Activated CD4-positive, alpha-beta T cell treated with anti-CD3 and anti-CD28 coated beads, Interleukin-2, amount 10 ng/mL, durations not matched to agents 7 days and 5 days (primary cell): ENCODE measurements around the gene OTX2. TPM values are rescaled to one million over a fixed set of nuclear protein-coding genes. Genes with fewer than 3 reads are reported as not detected.

Experiments used
- CTCF ChIA-PET: fragments of 350-600 bp; sonication (Branson Sonifier 250); formaldehyde crosslinking; loops from one replicate; lab custom pipeline; 2021; ENCODE audit warnings: antibody characterized with exemption; lab: Charles Lee
- POLR2A ChIA-PET: fragments of 350-600 bp; sonication (Branson Sonifier 250); formaldehyde crosslinking; loops from one replicate; lab custom pipeline; 2021; ENCODE audit warnings: antibody characterized with exemption; lab: Charles Lee
- DNase-seq: peaks from one replicate; pipeline ENCODE4 v3.0.0-alpha.2; 2020
- H3K27ac Mint-ChIP-seq: one replicate; pipeline ENCODE4 v1.8.0; 2021; ENCODE audit warnings: mild to moderate bottlenecking, moderate library complexity, mixed read lengths
- H3K27me3 Mint-ChIP-seq: one replicate; pipeline ENCODE4 v1.8.0; 2021; ENCODE audit warnings: mixed read lengths
- H3K36me3 Mint-ChIP-seq: one replicate; pipeline ENCODE4 v1.8.0; 2021; ENCODE audit warnings: low read depth, mixed read lengths
- H3K4me1 Mint-ChIP-seq: one replicate; pipeline ENCODE4 v1.8.0; 2021; ENCODE audit warnings: mixed read lengths
- H3K4me3 Mint-ChIP-seq: one replicate; pipeline ENCODE4 v1.8.0; 2021; ENCODE audit warnings: mild to moderate bottlenecking, moderate library complexity, mixed read lengths
- H3K9me3 Mint-ChIP-seq: one replicate; pipeline ENCODE4 v1.8.0; 2021; ENCODE audit warnings: mixed read lengths
- total RNA-seq, 2 experiments: library from RNA; stranded (reverse); gene quantifications; one replicate each; pipeline ENCODE4 v1.2.3, GENCODE V29; 2021

Gene OTX2
- total RNA-seq, 2 experiments from 2014 or later = not detected

- no peak for DNase-seq
- no peaks in the 10 kb centered on the region for H3K9me3 Mint-ChIP-seq
- POLR2A ChIA-PET = no interaction called here
- H3K4me1 Mint-ChIP-seq = no peaks in the 10 kb centered on the region
- CTCF ChIA-PET = no interaction called here
- peaks cover 37% of the 10 kb centered on the region for H3K27me3 Mint-ChIP-seq
- no peaks in the 10 kb centered on the region for H3K36me3 Mint-ChIP-seq
- no peak overlapping the region for H3K4me3 Mint-ChIP-seq
- no peak overlapping the region for H3K27ac Mint-ChIP-seq
These were observed 10.9 kb upstream of the OTX2 start for GRCh38 chr14:56821177-56821576.

GRCh38 chr14:56817396-56817921, 7.2 kb upstream of the OTX2 start:
- DNase-seq = no peak
- Mint-ChIP-seq H3K27ac (no peak overlapping the region), H3K9me3 (no peaks in the 10 kb centered on the region), H3K27me3 (peaks cover 68% of the 10 kb centered on the region), H3K4me1 (no peaks in the 10 kb centered on the region), H3K4me3 (no peak overlapping the region), H3K36me3 (no peaks in the 10 kb centered on the region)
- POLR2A ChIA-PET = no interaction called here
- CTCF ChIA-PET = interaction anchor here (1.2 kb wide), 1 partner anchor 8 kb away, joined by 4 read pairs; no protein-coding TSS in a partner anchor

GRCh38 chr14:56816574-56817391, 6.5 kb upstream of the OTX2 start:
- H3K4me3 Mint-ChIP-seq = no peak overlapping the region
- peaks cover 71% of the 10 kb centered on the region for H3K27me3 Mint-ChIP-seq
- no peak for DNase-seq
- ChIA-PET POLR2A (no interaction called here), CTCF (no interaction called here)
- H3K36me3 Mint-ChIP-seq = no peaks in the 10 kb centered on the region
- H3K27ac Mint-ChIP-seq = peak overlapping the region; percentile 46
- no peaks in the 10 kb centered on the region for H3K9me3 Mint-ChIP-seq
- H3K4me1 Mint-ChIP-seq = no peaks in the 10 kb centered on the region

GRCh38 chr14:56815745-56816144, 5.5 kb upstream of the OTX2 start:
- DNase-seq = no peak
- CTCF ChIA-PET = no interaction called here

GRCh38 chr14:56814969-56815700, 4.9 kb upstream of the OTX2 start:
- ChIA-PET CTCF (no interaction called here), POLR2A (no interaction called here)
- Mint-ChIP-seq H3K36me3 (no peaks in the 10 kb centered on the region), H3K4me3 (no peak overlapping the region), H3K4me1 (no peaks in the 10 kb centered on the region), H3K27ac (no peak overlapping the region), H3K27me3 (peaks cover 79% of the 10 kb centered on the region), H3K9me3 (peaks cover 2% of the 10 kb centered on the region)
- DNase-seq = no peak

More at GRCh38 chr14:56815745-56816144, 5.5 kb upstream of the OTX2 start:
- Mint-ChIP-seq H3K4me1 (no peaks in the 10 kb centered on the region), H3K27ac (no peak overlapping the region), H3K4me3 (no peak overlapping the region), H3K36me3 (no peaks in the 10 kb centered on the region), H3K27me3 (peaks cover 73% of the 10 kb centered on the region), H3K9me3 (no peaks in the 10 kb centered on the region)
- POLR2A ChIA-PET = no interaction called here

- CTCF ChIA-PET = no interaction called here
These were observed 4.3 kb upstream of the OTX2 start for GRCh38 chr14:56814519-56814959.

GRCh38 chr14:56813143-56813551, 2.9 kb upstream of the OTX2 start:
- Mint-ChIP-seq H3K27me3 (peaks cover 80% of the 10 kb centered on the region), H3K36me3 (peaks cover 7% of the 10 kb centered on the region), H3K9me3 (peaks cover 5% of the 10 kb centered on the region), H3K4me3 (no peak overlapping the region), H3K27ac (no peak overlapping the region), H3K4me1 (peaks cover 9% of the 10 kb centered on the region)
- ChIA-PET CTCF (interaction anchor here (0.6 kb wide), 1 partner anchor 66 kb away, joined by 3 read pairs; no protein-coding TSS in a partner anchor), POLR2A (no interaction called here)
- DNase-seq = no peak

More at GRCh38 chr14:56814519-56814959, 4.3 kb upstream of the OTX2 start:
- H3K4me1 Mint-ChIP-seq = peaks cover 4% of the 10 kb centered on the region
- POLR2A ChIA-PET = no interaction called here
- no peak overlapping the region for H3K27ac Mint-ChIP-seq
- no peak for DNase-seq
- peaks cover 4% of the 10 kb centered on the region for H3K36me3 Mint-ChIP-seq
- H3K27me3 Mint-ChIP-seq = peaks cover 83% of the 10 kb centered on the region
- peaks cover 5% of the 10 kb centered on the region for H3K9me3 Mint-ChIP-seq
- no peak overlapping the region for H3K4me3 Mint-ChIP-seq

GRCh38 chr14:56812364-56813141, 2.3 kb upstream of the OTX2 start:
- Mint-ChIP-seq H3K36me3 (peaks cover 8% of the 10 kb centered on the region), H3K27ac (peak overlapping the region; percentile 36), H3K27me3 (peaks cover 79% of the 10 kb centered on the region), H3K9me3 (peaks cover 5% of the 10 kb centered on the region), H3K4me3 (no peak overlapping the region), H3K4me1 (peaks cover 9% of the 10 kb centered on the region)
- POLR2A ChIA-PET = no interaction called here
- CTCF ChIA-PET = interaction anchor here (0.6 to 1.5 kb wide), 2 partner anchors 10 to 66 kb away, joined by 3 read pairs; no protein-coding TSS in a partner anchor
- no peak for DNase-seq

- Mint-ChIP-seq H3K9me3 (peaks cover 5% of the 10 kb centered on the region), H3K4me3 (no peak overlapping the region), H3K27me3 (peaks cover 81% of the 10 kb centered on the region), H3K27ac (no peak overlapping the region), H3K4me1 (peaks cover 13% of the 10 kb centered on the region), H3K36me3 (peaks cover 8% of the 10 kb centered on the region)
- CTCF ChIA-PET = interaction anchor here (1.5 kb wide), 1 partner anchor 9 kb away, joined by 3 read pairs; no protein-coding TSS in a partner anchor
- POLR2A ChIA-PET = no interaction called here
- no peak for DNase-seq
These were observed 1.5 kb upstream of the OTX2 start for GRCh38 chr14:56811593-56812363.

GRCh38 chr14:56810836-56811592, 735 bp upstream of the OTX2 start:
- H3K9me3 Mint-ChIP-seq = peaks cover 5% of the 10 kb centered on the region
- peaks cover 8% of the 10 kb centered on the region for H3K36me3 Mint-ChIP-seq
- DNase-seq = no peak
- H3K4me3 Mint-ChIP-seq = no peak overlapping the region
- ChIA-PET POLR2A (no interaction called here), CTCF (interaction anchor here (1.5 kb wide), 1 partner anchor 8 kb away, joined by 3 read pairs; no protein-coding TSS in a partner anchor)
- H3K27me3 Mint-ChIP-seq = peaks cover 84% of the 10 kb centered on the region
- peak overlapping the region; percentile 14 for H3K27ac Mint-ChIP-seq
- peaks cover 13% of the 10 kb centered on the region for H3K4me1 Mint-ChIP-seq
